SK-N-SH (cell line): Measurements from ENCODE around the gene BPIFB1.

Experiments
- CTCF ChIP-seq: fragments of 200-600 bp; sonication (generic); IDR thresholded peaks from 2 replicates; pipeline ENCODE4 v1.6.1; 2017; ENCODE audit warnings: antibody characterized with exemption, mild to moderate bottlenecking, moderate library complexity
- ELF1 ChIP-seq: IDR thresholded peaks from 2 replicates; pipeline ENCODE4 v1.4.0; 2012
- EP300 ChIP-seq, 2 experiments: IDR thresholded peaks; 2 replicates each; pipeline versions ENCODE4 v1.4.0 to v1.6.1; 2012; ENCODE audit warnings: borderline replicate concordance in 1 of 2, low read depth in 1 of 2, low read length in 1 of 2
- EZH2phosphoT487 ChIP-seq: fragments of 200-600 bp; sonication (generic); IDR thresholded peaks from 2 replicates; pipeline ENCODE4 v1.6.1; 2017; ENCODE audit warnings: low read depth, mixed run types, mild to moderate bottlenecking, antibody characterized with exemption, moderate library complexity, borderline replicate concordance
- GABPA ChIP-seq: IDR thresholded peaks from 2 replicates; pipeline ENCODE4 v1.4.0; 2012; ENCODE audit warnings: low read depth, mild to moderate bottlenecking
- MAX ChIP-seq: IDR thresholded peaks from 2 replicates; pipeline ENCODE4 v1.4.0; 2012; ENCODE audit warnings: low read depth
- POLR2AphosphoS5 ChIP-seq: IDR thresholded peaks from 2 replicates; pipeline ENCODE4 v1.6.1; 2012; ENCODE audit warnings: low read depth, low read length
- RAD21 ChIP-seq: IDR thresholded peaks from 2 replicates; pipeline ENCODE4 v1.6.1; 2012; ENCODE audit warnings: mild to moderate bottlenecking, low read length
- REST ChIP-seq: IDR thresholded peaks from 2 replicates; pipeline ENCODE4 v1.6.1; 2012; ENCODE audit warnings: mild to moderate bottlenecking, low read depth, low read length, moderate library complexity
- USF2 ChIP-seq: fragments of 150-350 bp; IDR thresholded peaks from 2 replicates; pipeline ENCODE4 v1.6.1; 2017; ENCODE audit warnings: antibody characterized with exemption, low read length, low read depth, borderline replicate concordance
- YY1 ChIP-seq: IDR thresholded peaks from 2 replicates; pipeline ENCODE4 v1.4.0; 2012; ENCODE audit warnings: low read depth, mild to moderate bottlenecking
- ZBTB33 ChIP-seq: IDR thresholded peaks from 2 replicates; pipeline ENCODE4 v1.4.0; 2012; ENCODE audit warnings: low read depth, borderline replicate concordance

- TF ChIP-seq ZBTB33, result no peak
- TF ChIP-seq EP300 (IDR thresholded peaks at IDR 0.05; ENCODE audit: borderline replicate concordance in 1 of 2, low read depth in 1 of 2, low read length in 1 of 2), result no peak
- no peak for TF ChIP-seq POLR2AphosphoS5
- no peak for TF ChIP-seq CTCF
- TF ChIP-seq RAD21, result no peak
- no peak for TF ChIP-seq YY1
- no peak for TF ChIP-seq REST
- TF ChIP-seq EZH2phosphoT487, result no peak
- no peak for TF ChIP-seq MAX
- TF ChIP-seq ELF1, result no peak
- no peak for TF ChIP-seq GABPA
- TF ChIP-seq USF2, result no peak
Measured at GRCh38 chr20:33252460-33252859, 30.6 kb upstream of the BPIFB1 start.
